Measurements from ENCODE around the gene KRTAP13-1. TPM values are rescaled to one million over a fixed set of nuclear protein-coding genes. Genes with fewer than 3 reads are reported as not detected.

Gene KRTAP13-1
- not detected for polyA plus RNA-seq (ENCODE audit: insufficient read length in 4 of 4)

GRCh38 chr21:30395731-30396130 lies at the start of gene KRTAP13-1:
KRTAP13-1 (plus strand) TSS chr21:30396031; CDS start chr21:30396087, 56 bp downstream.
- DNase-seq (ENCODE audit: low read depth in 4 of 4, low spot score in 2 of 4) = no peak

GRCh38 chr21:30348506-30348905 lies 47.3 kb upstream of the KRTAP13-1 start, which contains the start of gene KRTAP23-1:
KRTAP23-1 (minus strand) TSS chr21:30348606; CDS start chr21:30348606, 0 bp downstream.
- DNase-seq (ENCODE audit: low read depth in 4 of 4, low spot score in 2 of 4) = no peak

DNA sequence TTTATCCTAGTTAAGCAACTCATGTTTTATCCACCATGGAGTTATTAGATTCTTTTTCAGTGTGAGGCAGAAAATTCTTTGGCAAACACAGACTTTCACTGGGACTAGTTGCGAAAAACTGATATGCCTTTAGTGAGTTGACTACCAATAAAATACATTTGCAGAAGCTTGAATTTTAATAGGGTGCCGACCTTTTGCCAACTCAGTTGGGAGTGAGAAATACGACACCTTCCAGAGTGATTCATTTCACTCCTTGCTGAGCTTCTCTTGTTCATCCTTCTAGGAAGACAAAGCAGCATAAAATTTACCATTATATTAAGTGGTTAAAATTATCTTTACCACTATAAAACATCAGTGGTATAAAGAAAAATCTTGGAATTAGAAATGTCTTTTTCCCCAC lies 46.3 kb upstream of the KRTAP13-1 start:
- DNase-seq (ENCODE audit: low read depth in 4 of 4, low spot score in 2 of 4) = no peak

DNA sequence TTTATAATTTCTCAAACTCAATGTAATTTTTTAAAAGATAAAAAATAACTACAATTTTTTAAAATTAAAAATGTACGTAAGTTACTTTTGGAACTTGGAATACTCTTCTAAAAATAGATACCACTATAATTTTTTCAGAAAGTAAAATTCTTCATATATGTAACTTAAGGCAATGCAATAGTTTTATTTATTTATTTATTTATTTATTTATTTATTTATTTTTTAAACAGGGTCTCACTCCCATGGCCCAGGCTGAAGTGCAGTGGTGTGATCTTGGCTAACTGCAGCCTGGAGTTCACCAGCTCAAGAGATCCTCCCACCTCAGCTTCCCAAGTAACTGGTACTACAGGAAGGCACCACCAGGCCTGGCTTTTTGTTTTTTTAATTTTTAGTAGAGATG lies 44.3 kb upstream of the KRTAP13-1 start:
- no peak for DNase-seq (ENCODE audit: low read depth in 4 of 4, low spot score in 2 of 4)

- DNase-seq (ENCODE audit: low read depth in 4 of 4, low spot score in 2 of 4) = no peak
These were observed 41.4 kb upstream of the KRTAP13-1 start for GRCh38 chr21:30354308-30355005.

DNA sequence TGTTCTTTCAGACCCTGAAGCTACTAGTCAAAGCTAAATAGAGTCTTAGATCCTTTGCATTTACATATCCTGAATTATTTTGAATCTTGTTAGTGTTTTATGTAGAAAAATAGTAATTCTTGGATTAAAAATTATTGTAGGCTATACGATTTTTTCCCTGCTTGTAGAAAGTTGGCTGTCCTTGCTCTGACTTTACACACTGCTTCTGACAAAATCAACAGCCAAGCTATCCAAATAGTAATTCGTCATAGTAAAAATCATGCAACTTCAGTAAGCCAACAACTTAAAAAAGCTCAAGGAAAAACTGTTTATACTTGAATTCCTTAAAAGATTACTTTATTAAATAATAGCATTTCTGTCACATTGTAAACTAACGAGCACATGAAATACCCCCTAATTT lies 39.9 kb upstream of the KRTAP13-1 start:
- DNase-seq (ENCODE audit: low read depth in 4 of 4, low spot score in 2 of 4) = no peak

GRCh38 chr21:30372139-30372770 lies 23.6 kb upstream of the KRTAP13-1 start, which contains the start of gene KRTAP13-2:
KRTAP13-2 (minus strand) TSS chr21:30372271; CDS start chr21:30372213, 58 bp downstream.
- no peak for DNase-seq (ENCODE audit: low read depth in 4 of 4, low spot score in 2 of 4)

- DNase-seq (ENCODE audit: low read depth in 4 of 4, low spot score in 2 of 4) = no peak
These were observed 13.6 kb upstream of the KRTAP13-1 start for GRCh38 chr21:30382201-30382600.

GRCh38 chr21:30391492-30392025 lies 4.3 kb upstream of the KRTAP13-1 start:
- no peak for DNase-seq (ENCODE audit: low read depth in 4 of 4, low spot score in 2 of 4)

GRCh38 chr21:30408782-30409494 lies 13.1 kb downstream of the KRTAP13-1 start:
- DNase-seq (ENCODE audit: low read depth in 4 of 4, low spot score in 2 of 4) = peak in 3 of 4 donors; percentile 1 to 9 (median 8)

DNA sequence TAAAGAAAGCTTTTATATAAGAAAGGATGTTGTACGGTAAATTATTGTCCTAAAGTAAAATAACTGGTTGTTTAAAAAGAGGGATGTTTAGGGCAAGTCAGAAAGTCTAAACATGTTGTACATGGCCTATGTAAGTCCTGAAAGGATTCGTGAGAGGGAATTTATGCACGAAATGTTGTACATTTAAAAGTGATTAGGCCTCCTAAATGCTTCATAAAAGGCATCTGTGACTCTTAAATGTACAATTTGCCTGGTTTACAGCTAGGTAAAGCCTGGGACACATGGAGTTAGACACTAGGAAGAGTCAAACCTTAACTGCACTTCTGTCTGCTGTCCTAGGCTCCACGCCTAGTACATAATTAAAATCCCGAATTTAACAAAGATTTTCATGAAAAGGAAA lies 20.2 kb downstream of the KRTAP13-1 start:
- DNase-seq (ENCODE audit: low read depth in 4 of 4, low spot score in 2 of 4) = no peak

GRCh38 chr21:30425826-30426225 lies 30.0 kb downstream of the KRTAP13-1 start, which contains the start of gene KRTAP13-3:
KRTAP13-3 (minus strand) TSS chr21:30425926; CDS start chr21:30425912, 14 bp downstream.
- DNase-seq (ENCODE audit: low read depth in 4 of 4, low spot score in 2 of 4) = no peak

- no peak for DNase-seq (ENCODE audit: low read depth in 4 of 4, low spot score in 2 of 4)
These were observed 30.9 kb downstream of the KRTAP13-1 start for GRCh38 chr21:30426731-30427130.

GRCh38 chr21:30430170-30430655 lies 34.4 kb downstream of the KRTAP13-1 start, which contains the start of gene KRTAP13-4:
KRTAP13-4 (plus strand) TSS chr21:30430220; CDS start chr21:30430276, 56 bp downstream.
- DNase-seq (ENCODE audit: low read depth in 4 of 4, low spot score in 2 of 4) = no peak

DNA sequence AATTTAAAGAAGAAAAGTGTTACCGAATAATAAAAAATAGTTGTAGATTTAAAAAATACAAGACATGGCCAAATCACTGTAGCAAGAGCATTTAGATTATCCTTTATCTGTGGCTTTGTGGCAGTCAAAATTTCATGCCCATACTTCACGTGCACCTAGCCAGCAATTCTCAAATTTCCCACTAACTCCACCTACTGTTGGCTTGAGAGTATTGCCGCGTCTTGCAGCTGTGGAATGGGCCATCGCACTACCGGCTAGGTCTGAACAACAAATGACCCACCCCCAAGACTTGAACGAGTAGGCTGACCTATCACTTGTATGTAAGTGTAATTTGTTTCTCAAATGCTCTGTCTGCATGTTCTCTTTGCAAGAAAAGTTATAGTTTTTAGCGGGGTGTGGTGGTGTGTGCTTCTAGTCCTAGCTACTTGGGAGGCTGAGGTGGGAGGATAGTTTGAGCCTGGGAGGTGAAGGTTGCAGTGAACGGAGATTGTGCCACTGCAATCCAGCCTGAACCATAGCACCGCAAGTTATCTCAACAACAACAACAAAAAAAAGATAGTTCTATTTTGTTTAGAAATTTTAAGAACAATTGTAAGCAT lies 38.3 kb downstream of the KRTAP13-1 start:
- DNase-seq (ENCODE audit: low read depth in 4 of 4, low spot score in 2 of 4) = no peak

GRCh38 chr21:30437010-30437565 lies 41.3 kb downstream of the KRTAP13-1 start:
- DNase-seq (ENCODE audit: low read depth in 4 of 4, low spot score in 2 of 4) = no peak

GRCh38 chr21:30439975-30440374 lies 44.1 kb downstream of the KRTAP13-1 start, which contains the start of gene KRTAP15-1:
KRTAP15-1 (plus strand) TSS chr21:30440275; CDS start chr21:30440328, 53 bp downstream.
- DNase-seq (ENCODE audit: low read depth in 4 of 4, low spot score in 2 of 4) = no peak

DNA sequence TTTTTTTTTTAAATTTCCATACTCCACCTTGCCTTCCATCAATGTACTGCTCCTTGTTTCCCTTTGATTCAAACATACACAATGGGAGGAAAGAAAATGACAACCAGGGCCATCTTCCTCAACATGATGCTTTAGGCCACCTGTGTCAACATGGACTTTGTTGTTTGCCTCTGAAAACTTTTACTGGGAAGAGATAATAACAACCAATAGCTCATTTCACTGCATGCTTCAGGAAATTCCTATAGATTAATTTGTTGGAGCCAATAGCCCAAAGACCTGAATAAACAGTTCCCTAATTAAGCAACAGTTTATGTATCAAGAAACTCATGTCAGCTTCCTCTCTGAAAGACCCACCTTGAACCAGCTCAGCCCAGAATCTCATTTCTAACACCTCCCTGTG lies 47.4 kb downstream of the KRTAP13-1 start:
- DNase-seq (ENCODE audit: low read depth in 4 of 4, low spot score in 2 of 4) = no peak

DNA sequence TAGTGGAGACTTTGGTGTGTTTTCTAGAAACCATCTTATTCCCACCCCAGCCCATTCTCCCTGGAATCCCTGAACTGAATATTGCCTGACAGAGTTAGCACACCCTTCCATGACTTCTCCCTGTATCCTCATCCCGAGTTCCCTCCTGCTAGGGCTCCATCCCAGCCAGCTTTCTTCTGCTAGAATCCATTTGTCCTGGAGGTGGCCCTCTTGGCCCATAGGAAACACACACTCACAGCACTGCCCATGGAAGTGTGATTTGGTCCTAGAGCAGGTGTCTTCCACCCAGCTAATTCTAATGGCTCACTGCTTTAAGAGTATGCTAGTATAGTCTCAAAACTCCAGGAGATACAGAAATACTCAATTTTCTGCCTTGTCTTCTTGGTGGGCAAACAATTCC lies 48.4 kb downstream of the KRTAP13-1 start:
- DNase-seq (ENCODE audit: low read depth in 4 of 4, low spot score in 2 of 4) = no peak

Data from left renal cortex interstitium (tissue), 4 donors.